GDM1 (cell line): Measurements from ENCODE around the gene C1orf122.

ENCODE experiments used
- DNase-seq: peaks from one replicate; lab custom pipeline; 2025; lab: John Stamatoyannopoulos, UW

Gene C1orf122

DNA sequence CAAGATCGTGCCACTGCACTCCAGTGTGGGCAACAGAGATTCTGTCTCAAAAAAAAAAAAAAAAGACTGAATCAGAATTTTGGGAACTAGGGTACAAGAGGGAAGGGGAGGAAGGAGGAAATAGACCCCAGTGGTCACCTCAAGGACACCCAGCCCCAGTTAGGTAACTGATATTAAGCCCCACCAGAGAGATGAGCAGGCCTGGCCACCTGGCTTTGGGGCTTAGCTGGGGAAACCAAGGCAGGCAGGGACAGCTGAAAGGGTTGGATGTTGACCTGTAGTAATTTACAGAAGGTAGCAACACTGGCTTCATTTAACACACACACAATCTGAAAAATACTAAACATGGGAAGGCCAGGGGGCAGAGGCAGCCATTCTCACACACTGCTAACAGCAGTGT lies 5.2 kb upstream of the C1orf122 start:
- DNase-seq: no peak

DNA sequence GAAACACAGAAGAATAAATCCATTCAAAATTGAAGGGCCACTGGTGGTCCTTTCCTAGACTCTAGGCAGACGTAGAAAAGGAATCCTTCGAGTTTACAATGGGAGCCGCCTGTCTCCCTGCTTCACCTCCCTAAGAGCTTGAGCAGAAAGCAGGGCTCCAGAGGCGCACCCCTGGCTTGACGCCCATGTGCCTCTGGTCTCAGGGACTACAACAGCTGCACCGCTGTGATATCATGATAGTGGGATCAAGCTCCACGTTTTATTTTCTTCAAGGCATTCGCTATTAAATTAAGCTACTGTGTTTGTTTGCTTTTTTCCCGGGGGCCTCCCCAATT lies 403 bp upstream of the C1orf122 start:
- no peak for DNase-seq

DNA sequence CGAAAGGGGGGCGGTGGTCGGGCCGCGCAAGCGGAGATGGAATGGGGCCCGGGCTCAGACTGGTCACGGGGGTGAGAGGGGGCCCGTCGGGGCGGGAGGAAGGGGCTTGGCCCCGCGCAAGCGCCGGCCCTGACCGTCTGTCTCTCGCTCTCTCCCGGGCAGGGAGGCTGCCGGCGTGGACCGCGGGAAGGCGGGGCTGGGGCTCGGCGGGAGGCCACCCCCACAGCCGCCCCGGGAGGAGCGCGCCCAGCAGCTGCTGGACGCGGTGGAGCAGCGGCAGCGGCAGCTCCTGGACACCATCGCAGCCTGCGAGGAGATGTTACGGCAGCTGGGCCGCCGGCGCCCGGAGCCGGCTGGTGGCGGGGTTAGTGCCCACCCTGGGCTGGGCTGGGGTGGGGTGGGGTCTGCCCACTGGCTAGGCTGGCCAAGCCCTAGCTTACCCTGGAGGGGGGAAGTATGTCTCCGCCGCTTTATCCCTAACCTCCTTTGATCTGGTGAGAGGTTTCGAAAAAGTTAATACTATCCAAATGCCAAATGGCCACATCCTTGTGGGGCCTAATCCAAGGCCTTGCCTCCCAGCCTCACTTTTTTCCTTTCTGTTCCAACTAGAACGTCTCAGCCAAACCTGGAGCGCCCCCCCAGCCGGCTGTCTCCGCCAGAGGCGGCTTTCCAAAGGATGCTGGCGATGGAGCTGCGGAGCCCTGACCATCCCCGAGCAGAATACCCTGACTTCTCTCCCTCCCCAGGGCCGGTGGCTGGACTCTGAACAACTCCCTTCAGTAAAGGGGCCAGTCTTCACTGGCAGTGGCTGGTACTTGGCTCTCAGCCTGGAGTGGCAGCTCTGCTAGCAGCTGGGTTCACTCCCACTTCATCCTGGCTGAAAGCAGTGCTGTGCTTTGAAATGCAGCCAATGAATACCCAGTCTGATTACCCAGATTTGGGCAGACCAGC lies 1.1 kb downstream of the C1orf122 start:
- peak; percentile 50 for DNase-seq

DNA sequence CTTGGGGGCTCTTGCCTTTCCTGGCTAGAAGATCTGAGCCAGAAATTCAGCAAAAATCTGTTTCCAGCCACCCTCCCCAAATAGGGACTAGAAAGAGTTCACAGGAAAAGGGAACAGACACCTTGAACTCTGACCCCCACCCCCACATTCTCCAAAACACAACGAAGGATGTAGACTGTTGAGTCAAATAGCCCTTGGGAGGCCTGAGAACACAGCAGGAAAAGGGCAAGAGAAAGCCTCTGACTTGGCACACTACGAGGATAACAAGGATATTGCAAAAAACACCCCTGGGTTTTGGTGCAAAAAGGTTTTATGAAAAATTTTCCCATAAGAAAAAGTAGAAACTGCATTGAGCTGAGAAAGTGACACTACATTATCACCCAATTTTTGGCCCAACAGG lies 2.4 kb downstream of the C1orf122 start:
- DNase-seq: no peak

DNA sequence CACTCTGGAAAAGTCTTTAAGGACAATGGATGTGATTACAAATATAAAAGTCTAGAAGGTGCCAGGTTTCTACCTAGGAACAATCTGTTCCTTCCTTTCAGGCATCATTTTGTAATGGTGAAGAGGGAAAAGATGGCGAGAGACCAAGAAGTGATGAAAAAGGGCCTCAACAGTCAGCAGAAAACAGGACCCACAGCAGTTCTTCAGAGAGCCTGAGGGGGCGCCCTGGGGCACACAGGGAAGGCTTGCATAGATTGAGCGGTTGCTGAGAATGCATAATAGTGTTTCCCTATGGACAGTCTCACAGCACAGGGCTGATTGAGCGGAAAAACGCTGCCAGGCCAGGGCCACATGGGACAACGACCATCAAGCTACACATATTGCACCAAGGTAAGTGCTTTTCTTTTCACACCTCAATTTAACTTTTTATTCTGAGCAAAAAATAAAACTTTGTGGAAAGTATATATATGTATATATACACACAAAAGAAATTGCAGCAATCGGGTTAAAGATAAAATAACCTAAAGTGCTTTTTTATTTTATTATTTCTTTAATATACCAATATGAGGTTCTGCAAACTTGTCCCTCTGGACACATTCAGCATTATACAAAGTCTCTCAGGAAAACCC lies 3.6 kb downstream of the C1orf122 start:
- peak; percentile 45 for DNase-seq

GRCh38 chr1:37813529-37814145 lies 6.0 kb downstream of the C1orf122 start:
- DNase-seq: no peak

DNA sequence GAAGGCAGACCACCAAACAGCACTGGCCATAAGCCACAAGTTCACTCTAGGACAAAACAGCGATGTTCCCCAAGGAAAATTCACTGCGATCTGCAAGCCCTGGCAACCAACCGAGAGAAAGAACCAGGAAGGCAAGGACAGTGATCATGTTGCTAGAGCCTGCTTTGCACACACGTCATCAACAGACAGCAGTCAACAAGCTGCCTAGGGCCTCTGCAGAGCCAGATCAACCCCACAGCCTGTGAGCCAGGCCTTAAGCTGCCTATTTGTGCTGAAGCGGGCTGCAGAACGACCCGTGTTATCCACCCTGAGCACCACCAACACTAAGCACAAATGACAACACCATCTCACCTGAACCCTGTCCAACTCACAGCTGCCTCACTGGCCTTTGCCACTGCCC lies 6.7 kb downstream of the C1orf122 start:
- no peak for DNase-seq

GRCh38 chr1:37817481-37817880 lies 9.9 kb downstream of the C1orf122 start:
- no peak for DNase-seq

DNA sequence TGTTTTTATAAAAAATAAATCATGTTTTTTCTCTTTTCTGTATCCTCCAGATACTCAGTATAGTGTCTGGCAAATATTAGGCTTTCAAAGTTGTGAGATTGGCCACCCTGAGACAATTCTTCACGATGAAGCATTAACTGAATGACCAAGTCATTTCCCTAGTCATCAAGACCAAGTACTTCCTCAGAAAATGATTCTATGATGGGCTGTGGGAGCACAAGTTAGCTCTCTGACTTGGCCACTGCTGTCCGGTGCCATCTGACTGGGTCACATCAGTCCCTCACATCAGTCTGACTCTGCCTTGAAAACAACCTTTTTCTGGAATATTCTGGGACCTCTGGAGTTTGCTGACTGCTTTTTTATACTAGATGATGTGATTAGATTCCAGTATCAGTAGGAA lies 13.9 kb downstream of the C1orf122 start:
- no peak for DNase-seq

DNA sequence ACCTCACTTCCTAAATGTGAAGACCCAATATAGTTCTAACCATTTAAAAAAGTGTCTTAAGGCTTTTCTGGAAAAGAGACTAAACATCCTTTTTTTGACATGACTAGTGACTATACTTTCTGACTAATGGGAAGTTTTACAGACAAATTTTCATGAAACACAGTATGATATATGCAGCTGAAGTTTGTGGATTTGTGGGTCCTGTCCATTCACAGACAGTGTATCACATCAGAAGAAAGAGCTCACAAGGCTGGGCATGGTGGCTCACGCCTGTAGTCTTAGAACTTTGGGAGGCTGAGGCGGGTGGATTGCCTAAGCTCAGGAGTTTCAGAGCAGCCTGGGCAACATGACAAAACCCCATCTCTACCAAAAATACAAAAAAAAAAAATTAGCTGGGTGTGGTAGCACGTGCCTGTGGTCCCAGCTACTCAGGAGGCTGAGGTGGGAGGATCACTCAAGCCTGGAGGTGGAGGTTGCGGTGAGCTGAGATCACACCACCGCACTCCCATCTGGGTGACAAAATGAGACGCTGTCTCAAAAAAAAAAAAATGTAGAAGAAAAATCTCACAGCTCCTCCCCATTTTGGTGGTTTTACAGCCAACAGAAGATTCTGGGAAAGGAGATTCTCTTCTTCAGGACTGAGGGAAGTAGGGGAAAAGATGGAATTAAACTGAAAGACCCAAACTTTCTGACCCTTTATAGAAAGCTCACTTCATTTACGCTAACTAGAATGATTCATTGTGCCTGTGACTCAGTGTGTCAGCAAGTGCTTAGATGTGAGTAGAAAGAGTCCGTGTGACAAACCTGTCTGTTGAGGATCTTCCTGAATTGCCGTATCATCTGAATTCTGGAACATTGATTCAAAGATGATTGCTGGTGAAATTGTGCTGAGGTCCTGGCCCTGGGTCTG lies 15.6 kb downstream of the C1orf122 start:
- DNase-seq: no peak

DNA sequence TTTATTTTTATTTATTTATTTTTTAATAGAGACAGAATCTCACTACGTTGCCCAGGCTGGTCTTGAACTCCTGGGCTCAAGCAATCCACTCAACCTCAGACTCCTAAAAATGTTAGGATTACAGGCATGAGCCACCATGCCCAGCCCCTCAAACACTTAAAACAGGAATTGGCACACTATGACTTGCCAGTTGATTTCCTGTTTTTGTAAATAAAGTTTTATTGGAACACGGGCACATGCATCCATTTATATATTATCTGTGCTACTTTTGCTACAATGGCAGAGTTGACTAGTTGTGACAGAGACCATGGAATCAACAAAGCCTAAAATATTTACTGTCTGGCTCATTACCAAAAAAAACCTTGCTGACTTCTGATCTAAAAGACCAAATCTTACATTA lies 16.4 kb downstream of the C1orf122 start:
- no peak for DNase-seq

GRCh38 chr1:37825506-37825905 lies 17.9 kb downstream of the C1orf122 start:
- no peak for DNase-seq

DNA sequence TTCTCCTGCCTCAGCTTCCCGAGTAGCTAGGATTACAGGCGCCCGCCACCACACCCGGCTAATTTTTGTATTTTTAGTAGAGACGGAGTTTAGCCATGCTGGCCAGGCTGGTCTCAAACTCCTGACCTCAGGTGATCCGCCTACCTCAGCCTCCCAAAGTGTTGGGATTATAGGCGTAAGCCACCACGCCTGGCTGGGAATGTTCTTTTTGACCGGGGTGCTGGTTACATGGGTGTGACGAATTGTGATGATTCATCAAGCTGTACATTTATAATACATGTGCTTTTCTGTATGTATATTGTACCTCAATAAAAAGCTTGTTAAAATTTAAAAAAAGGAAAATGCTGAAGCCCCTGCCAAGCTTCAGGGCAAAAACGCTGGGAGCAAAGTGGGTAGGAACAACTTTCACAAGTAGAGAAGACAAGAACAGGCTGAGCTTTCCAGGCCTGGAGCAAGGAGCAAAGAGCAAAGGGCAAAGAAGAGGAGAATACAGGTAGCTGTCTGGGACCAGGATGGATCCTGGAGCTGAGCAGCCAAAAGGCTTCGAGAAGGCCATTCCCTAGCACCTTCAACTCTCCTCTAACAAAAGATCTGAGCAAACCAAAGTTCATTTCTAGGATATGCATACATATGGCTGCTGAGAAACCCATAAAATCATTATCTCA lies 21.0 kb downstream of the C1orf122 start:
- no peak for DNase-seq

DNA sequence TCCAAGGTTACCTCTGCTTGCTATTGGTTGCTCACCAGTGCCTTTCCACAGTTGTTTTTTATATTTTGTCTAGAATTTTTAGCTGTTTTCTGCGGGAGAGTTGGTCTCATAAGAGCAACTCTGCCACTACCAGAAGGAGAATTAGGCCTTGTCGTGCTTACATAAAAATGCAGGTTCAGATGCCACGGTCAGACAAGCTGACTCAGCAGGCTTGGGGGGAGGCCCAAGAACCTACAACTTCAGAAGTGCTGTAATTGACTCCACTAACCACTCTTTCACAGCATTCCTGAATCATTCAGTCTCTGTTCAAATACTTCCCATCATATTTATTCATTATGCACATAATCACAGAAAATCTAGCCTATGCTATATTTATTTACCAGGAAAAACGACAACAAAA lies 23.5 kb downstream of the C1orf122 start:
- no peak for DNase-seq

- no peak for DNase-seq
These were observed 24.2 kb downstream of the C1orf122 start for GRCh38 chr1:37831809-37832208.

GRCh38 chr1:37836788-37837187 lies 29.2 kb downstream of the C1orf122 start:
- DNase-seq: no peak

DNA sequence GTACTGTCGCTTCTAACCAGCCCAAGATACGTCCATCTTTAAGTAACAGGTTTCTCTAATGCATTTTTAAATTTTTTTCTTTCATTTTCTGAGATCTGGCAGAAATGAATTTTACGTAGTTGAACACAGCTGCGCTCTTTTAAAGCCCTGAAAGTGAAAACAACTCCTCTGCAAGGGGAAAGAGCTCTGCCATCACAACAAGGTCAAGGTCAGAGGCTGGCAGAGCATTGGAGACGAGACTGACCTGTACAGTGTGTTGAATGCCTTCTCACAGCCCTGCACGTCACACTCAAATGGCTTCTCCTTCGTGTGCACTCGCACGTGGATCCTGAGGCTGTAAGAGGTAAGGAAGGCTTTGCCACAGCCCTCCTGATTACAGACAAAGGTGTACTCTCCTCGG lies 32.1 kb downstream of the C1orf122 start:
- no peak for DNase-seq

DNA sequence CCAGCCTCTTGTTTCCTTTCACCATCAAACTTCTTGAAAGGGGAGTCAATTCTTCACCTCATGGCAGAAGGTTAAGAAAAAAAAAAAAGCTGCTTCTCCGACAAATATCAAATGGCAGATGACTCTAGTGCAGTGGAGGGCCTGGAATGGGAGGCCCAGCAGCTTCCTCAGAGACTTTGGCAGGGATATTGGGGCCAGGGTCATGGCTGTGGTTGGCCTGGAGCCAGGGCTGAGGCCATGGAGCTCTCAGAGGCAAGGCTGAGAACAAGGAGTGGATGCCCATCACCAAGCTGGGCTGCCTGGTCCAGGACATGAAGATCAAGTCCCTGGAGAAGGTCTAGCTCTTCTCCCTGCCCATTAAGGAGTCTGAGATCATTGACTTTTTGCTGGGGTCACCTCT lies 33.1 kb downstream of the C1orf122 start:
- no peak for DNase-seq

DNA sequence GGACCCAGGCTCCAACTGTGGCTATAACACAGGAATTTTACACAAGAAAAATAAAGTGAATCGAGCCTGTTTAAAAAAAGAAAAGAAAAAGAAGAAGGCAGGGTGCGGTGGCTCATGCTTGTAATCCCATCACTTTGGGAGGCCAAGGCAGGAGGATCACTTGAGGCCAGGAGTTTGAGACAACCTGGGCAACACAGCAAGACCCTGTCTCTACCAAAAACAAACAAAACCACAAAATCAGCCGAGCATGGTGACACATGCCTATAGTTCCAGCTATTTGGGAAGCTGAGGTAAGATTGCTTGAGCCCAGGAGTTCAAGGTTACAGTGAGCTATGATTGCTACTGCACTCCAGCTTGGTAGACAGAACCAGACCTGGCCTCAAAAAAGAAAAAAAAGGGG lies 34.1 kb downstream of the C1orf122 start:
- no peak for DNase-seq

GRCh38 chr1:37844536-37844935 lies 36.9 kb downstream of the C1orf122 start:
- DNase-seq: no peak

DNA sequence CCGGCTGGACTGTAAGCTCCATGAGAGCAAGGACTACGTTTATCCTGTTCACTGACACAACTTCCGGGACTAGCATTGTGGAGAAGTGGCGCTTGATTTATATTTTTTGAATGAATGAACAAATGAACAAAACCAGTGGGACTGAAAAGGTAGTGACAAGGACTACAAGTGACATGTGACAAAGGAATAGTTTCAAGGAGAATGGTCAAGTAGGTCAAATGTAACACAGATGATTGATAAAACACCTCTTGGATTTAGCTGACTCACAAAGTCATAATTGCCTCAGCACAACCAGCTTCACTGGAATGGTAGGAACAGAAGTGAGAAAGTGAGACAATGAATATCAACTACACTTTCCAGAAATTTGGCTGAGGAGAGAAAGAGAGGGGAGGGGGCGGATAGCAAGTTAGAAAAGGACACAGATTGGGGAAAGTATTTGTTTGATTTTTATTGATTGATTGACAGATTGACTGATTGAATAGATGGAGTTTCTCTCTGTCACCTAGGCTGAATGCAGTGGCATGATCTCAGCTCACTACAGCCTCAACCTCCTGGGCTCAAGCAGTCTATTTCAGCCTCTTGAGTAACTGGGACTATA lies 37.6 kb downstream of the C1orf122 start:
- no peak for DNase-seq
